ENCODE results near the gene UPP1.

Gene UPP1

GRCh38 chr7:48102530-48102929, 13.5 kb downstream of the UPP1 start:
- no peak for ATAC-seq
- TF ChIP-seq ESRRG (CRISPR knock-in tag; IDR thresholded peaks at IDR 0.05) (no peak), RARB (CRISPR knock-in tag; IDR thresholded peaks at IDR 0.05) (no peak), PPARA (CRISPR knock-in tag; IDR thresholded peaks at IDR 0.05; ENCODE audit: borderline replicate concordance) (no peak)

GRCh38 chr7:48105045-48105444, 16.0 kb downstream of the UPP1 start:
- no peak for TF ChIP-seq CSRNP3 (CRISPR knock-in tag; IDR thresholded peaks at IDR 0.05)
- no peak for TF ChIP-seq ISL1 (CRISPR knock-in tag; IDR thresholded peaks at IDR 0.05)
- TF ChIP-seq TCF4 (CRISPR knock-in tag; IDR thresholded peaks at IDR 0.05; ENCODE audit: borderline replicate concordance), result no peak
- no peak for ATAC-seq

GRCh38 chr7:48106906-48107659, 18.0 kb downstream of the UPP1 start:
- no peak for ATAC-seq
- TF ChIP-seq POU6F1 (CRISPR knock-in tag; IDR thresholded peaks at IDR 0.05; ENCODE audit: borderline replicate concordance, low read depth) (no peak), TOX (CRISPR knock-in tag; IDR thresholded peaks at IDR 0.05; ENCODE audit: borderline replicate concordance) (no peak), ZNF8 (CRISPR knock-in tag; IDR thresholded peaks at IDR 0.05) (no peak), ZNF565 (CRISPR knock-in tag; conservative IDR thresholded peaks at IDR 0.05; ENCODE audit: low read depth) (no peak), BACH2 (CRISPR knock-in tag; IDR thresholded peaks at IDR 0.05; ENCODE audit: borderline replicate concordance) (no peak), PPARA (CRISPR knock-in tag; IDR thresholded peaks at IDR 0.05; ENCODE audit: borderline replicate concordance) (no peak), ZFP3 (CRISPR knock-in tag; IDR thresholded peaks at IDR 0.05) (no peak), TCF4 (CRISPR knock-in tag; IDR thresholded peaks at IDR 0.05; ENCODE audit: borderline replicate concordance) (no peak), ESRRG (CRISPR knock-in tag; IDR thresholded peaks at IDR 0.05) (no peak), TSHZ2 (CRISPR knock-in tag; IDR thresholded peaks at IDR 0.05) (no peak), ISL1 (CRISPR knock-in tag; IDR thresholded peaks at IDR 0.05) (no peak), CSDC2 (CRISPR knock-in tag; IDR thresholded peaks at IDR 0.05) (no peak), GLIS3 (CRISPR knock-in tag; IDR thresholded peaks at IDR 0.05) (no peak), OSR1 (CRISPR knock-in tag; IDR thresholded peaks at IDR 0.05) (no peak), ZFP30 (CRISPR knock-in tag; IDR thresholded peaks at IDR 0.05) (no peak), PATZ1 (CRISPR knock-in tag; IDR thresholded peaks at IDR 0.05; ENCODE audit: borderline replicate concordance) (no peak), CREB5 (CRISPR knock-in tag; IDR thresholded peaks at IDR 0.05; ENCODE audit: low read depth) (no peak), CSRNP3 (CRISPR knock-in tag; IDR thresholded peaks at IDR 0.05) (no peak), RARB (CRISPR knock-in tag; IDR thresholded peaks at IDR 0.05) (no peak)

Data from SK-N-SH treated with all-trans-retinoic acid at 6 μM for 48 hours (cell line).